ENCODE measurements around the gene NLN.

GRCh38 chr5:65830856-65831255, 108.9 kb downstream of the NLN start:
- TF ChIP-seq CTCF (IDR thresholded peaks at IDR 0.05), result no peak
- no peak for TF ChIP-seq POLR2A (IDR thresholded peaks at IDR 0.05)

Data from thyroid gland (tissue), 4 donors.